ENCODE results near the gene ATE1.

DNA sequence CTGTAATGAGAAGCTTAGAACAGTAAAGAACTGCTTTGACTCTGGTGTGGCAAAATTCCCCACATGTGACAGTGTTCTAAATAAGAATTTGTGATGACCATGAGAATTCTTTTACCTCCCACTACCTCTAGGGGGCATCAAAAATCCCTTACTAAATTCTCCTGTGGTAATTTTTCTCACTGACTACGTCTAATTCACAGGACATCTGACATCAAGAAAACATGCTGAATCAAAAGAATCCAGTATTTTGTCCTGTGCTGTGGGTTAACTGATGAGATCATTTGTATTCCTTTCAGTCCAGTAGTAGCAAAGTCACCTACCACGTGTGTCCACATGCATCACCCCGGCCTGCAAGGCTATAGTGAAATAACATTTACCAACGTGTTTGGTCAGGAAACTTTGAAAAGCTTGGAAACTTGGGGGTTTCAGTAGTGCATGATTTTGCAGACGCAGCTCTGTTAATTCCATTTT lies 103.8 kb downstream of the ATE1 start:
- TF ChIP-seq, protein P1, sequence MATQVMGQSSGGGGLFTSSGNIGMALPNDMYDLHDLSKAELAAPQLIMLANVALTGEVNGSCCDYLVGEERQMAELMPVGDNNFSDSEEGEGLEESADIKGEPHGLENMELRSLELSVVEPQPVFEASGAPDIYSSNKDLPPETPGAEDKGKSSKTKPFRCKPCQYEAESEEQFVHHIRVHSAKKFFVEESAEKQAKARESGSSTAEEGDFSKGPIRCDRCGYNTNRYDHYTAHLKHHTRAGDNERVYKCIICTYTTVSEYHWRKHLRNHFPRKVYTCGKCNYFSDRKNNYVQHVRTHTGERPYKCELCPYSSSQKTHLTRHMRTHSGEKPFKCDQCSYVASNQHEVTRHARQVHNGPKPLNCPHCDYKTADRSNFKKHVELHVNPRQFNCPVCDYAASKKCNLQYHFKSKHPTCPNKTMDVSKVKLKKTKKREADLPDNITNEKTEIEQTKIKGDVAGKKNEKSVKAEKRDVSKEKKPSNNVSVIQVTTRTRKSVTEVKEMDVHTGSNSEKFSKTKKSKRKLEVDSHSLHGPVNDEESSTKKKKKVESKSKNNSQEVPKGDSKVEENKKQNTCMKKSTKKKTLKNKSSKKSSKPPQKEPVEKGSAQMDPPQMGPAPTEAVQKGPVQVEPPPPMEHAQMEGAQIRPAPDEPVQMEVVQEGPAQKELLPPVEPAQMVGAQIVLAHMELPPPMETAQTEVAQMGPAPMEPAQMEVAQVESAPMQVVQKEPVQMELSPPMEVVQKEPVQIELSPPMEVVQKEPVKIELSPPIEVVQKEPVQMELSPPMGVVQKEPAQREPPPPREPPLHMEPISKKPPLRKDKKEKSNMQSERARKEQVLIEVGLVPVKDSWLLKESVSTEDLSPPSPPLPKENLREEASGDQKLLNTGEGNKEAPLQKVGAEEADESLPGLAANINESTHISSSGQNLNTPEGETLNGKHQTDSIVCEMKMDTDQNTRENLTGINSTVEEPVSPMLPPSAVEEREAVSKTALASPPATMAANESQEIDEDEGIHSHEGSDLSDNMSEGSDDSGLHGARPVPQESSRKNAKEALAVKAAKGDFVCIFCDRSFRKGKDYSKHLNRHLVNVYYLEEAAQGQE (IDR thresholded peaks at IDR 0.05; ENCODE audit: insufficient read depth in 1 of 2, low read depth in 2 of 2, low read length in 2 of 2), result no peak
- TF ChIP-seq FOXP2 (optimal IDR thresholded peaks at IDR 0.05; ENCODE audit: borderline replicate concordance, extremely low read depth, extremely low read length, insufficient read depth), result no peak
- TF ChIP-seq POLR2AphosphoS5 (IDR thresholded peaks at IDR 0.05; ENCODE audit: low read depth, low read length), result no peak
